GM23338 (cell line): ENCODE measurements around the gene MIPEP.

Experiments
- CREB1 ChIP-seq: fragments of 250-450 bp; sonication (Bioruptor Pico); IDR thresholded peaks from 2 replicates; pipeline ENCODE4 v1.5.0; 2020; ENCODE audit warnings: low read depth, mild to moderate bottlenecking, moderate library complexity
- EZH2 ChIP-seq: fragments of 200-600 bp; sonication (generic); IDR thresholded peaks from one replicate; pipeline ENCODE4 v1.8.0; 2017; ENCODE audit warnings: antibody characterized with exemption, mild to moderate bottlenecking, low read depth; ENCODE audit not compliant: unreplicated experiment
- EZH2phosphoT487 ChIP-seq: fragments of 200-600 bp; sonication (generic); IDR thresholded peaks from one replicate; pipeline ENCODE4 v1.8.1; 2018; ENCODE audit warnings: antibody characterized with exemption; ENCODE audit not compliant: unreplicated experiment
- JUNB ChIP-seq: IDR thresholded peaks from one replicate; pipeline ENCODE4 v1.6.1; 2016; ENCODE audit warnings: antibody characterized with exemption; ENCODE audit not compliant: unreplicated experiment
- NANOG ChIP-seq: IDR thresholded peaks from 2 replicates; pipeline ENCODE4 v1.6.1; 2016; ENCODE audit warnings: antibody characterized with exemption, borderline replicate concordance
- POLR2AphosphoS5 ChIP-seq: IDR thresholded peaks from 2 replicates; pipeline ENCODE4 v1.6.1; 2016; ENCODE audit warnings: antibody characterized with exemption, low read depth
- STAT1 ChIP-seq: IDR thresholded peaks from one replicate; pipeline ENCODE4 v1.6.1; 2016; ENCODE audit warnings: antibody characterized with exemption; ENCODE audit not compliant: unreplicated experiment
- ZNF114 ChIP-seq: fragments of 250-450 bp; sonication (Bioruptor Pico); IDR thresholded peaks from 2 replicates; pipeline ENCODE4 v1.5.0; 2020; ENCODE audit warnings: mild to moderate bottlenecking, moderate library complexity
- ZNF331 ChIP-seq: fragments of 250-450 bp; sonication (Bioruptor Pico); IDR thresholded peaks from 2 replicates; pipeline ENCODE4 v1.5.0; 2020; ENCODE audit warnings: low read depth, mild to moderate bottlenecking, moderate library complexity
- TF ChIP-seq, protein P1 (sequence below), 2 experiments: fragments of 200-600 bp in 1 of 2; sonication (generic) in 1 of 2; conservative IDR thresholded peaks; 2 replicates each; pipeline versions ENCODE4 v1.5.1 to v1.6.1; 2016 to 2017; ENCODE audit warnings: antibody characterized with exemption in 2 of 2, low read depth in 2 of 2, mild to moderate bottlenecking in 2 of 2, moderate library complexity in 1 of 2
- TF ChIP-seq, protein P2 (sequence below): IDR thresholded peaks from one replicate; pipeline ENCODE4 v1.6.1; 2018; ENCODE audit warnings: antibody characterized with exemption; ENCODE audit not compliant: unreplicated experiment

DNA sequence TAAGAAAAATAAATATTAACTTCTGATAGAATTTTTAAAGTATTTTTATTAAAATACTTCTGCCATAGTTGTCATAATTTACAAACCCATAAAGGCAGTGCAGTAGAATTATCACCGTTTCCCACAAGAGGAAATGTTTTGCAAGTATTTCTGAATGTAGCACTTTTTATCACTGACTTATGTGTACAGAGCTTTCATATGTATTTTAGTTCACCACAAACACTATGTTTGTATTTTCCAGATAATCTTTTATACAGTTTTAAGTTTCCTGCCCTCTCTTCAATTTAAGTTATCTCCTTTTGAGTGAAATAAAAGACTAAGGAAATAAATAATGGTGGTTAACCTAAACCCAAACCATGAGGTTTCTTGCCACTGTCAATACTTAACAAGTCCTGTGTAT, 24.2 kb downstream of the MIPEP start:
- TF ChIP-seq, protein P1, sequence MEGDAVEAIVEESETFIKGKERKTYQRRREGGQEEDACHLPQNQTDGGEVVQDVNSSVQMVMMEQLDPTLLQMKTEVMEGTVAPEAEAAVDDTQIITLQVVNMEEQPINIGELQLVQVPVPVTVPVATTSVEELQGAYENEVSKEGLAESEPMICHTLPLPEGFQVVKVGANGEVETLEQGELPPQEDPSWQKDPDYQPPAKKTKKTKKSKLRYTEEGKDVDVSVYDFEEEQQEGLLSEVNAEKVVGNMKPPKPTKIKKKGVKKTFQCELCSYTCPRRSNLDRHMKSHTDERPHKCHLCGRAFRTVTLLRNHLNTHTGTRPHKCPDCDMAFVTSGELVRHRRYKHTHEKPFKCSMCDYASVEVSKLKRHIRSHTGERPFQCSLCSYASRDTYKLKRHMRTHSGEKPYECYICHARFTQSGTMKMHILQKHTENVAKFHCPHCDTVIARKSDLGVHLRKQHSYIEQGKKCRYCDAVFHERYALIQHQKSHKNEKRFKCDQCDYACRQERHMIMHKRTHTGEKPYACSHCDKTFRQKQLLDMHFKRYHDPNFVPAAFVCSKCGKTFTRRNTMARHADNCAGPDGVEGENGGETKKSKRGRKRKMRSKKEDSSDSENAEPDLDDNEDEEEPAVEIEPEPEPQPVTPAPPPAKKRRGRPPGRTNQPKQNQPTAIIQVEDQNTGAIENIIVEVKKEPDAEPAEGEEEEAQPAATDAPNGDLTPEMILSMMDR (conservative IDR thresholded peaks at IDR 0.05; ENCODE audit: low read depth in 2 of 2) = no peak
- TF ChIP-seq NANOG (no peak), CREB1 (CRISPR knock-in tag) (no peak), JUNB (no peak), EZH2phosphoT487 (no peak), POLR2AphosphoS5 (no peak), ZNF331 (CRISPR knock-in tag) (no peak), EZH2 (no peak), ZNF114 (CRISPR knock-in tag) (no peak), STAT1 (no peak)
- TF ChIP-seq, protein P2, sequence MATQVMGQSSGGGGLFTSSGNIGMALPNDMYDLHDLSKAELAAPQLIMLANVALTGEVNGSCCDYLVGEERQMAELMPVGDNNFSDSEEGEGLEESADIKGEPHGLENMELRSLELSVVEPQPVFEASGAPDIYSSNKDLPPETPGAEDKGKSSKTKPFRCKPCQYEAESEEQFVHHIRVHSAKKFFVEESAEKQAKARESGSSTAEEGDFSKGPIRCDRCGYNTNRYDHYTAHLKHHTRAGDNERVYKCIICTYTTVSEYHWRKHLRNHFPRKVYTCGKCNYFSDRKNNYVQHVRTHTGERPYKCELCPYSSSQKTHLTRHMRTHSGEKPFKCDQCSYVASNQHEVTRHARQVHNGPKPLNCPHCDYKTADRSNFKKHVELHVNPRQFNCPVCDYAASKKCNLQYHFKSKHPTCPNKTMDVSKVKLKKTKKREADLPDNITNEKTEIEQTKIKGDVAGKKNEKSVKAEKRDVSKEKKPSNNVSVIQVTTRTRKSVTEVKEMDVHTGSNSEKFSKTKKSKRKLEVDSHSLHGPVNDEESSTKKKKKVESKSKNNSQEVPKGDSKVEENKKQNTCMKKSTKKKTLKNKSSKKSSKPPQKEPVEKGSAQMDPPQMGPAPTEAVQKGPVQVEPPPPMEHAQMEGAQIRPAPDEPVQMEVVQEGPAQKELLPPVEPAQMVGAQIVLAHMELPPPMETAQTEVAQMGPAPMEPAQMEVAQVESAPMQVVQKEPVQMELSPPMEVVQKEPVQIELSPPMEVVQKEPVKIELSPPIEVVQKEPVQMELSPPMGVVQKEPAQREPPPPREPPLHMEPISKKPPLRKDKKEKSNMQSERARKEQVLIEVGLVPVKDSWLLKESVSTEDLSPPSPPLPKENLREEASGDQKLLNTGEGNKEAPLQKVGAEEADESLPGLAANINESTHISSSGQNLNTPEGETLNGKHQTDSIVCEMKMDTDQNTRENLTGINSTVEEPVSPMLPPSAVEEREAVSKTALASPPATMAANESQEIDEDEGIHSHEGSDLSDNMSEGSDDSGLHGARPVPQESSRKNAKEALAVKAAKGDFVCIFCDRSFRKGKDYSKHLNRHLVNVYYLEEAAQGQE = no peak
